OCI-LY7 (cell line): ENCODE results near the gene NFATC2IP. TPM values are rescaled to one million over a fixed set of nuclear protein-coding genes. Genes with fewer than 3 reads are reported as not detected.
A peak's percentile ranks its signal among the peaks of the same experiment; 100 is the strongest.

Source experiments
- BruUV-seq: library from RNA; stranded (reverse); fragments of 400-500 nt; replicated peaks from 2 replicates; lab custom pipeline; 2021; lab: Mats Ljungman, UMichigan
- CTCF ChIA-PET: fragments of 300-600 bp; sonication (Branson Sonifier 250); formaldehyde crosslinking; loops from one replicate; lab custom pipeline; 2022; ENCODE audit warnings: antibody characterized with exemption; ENCODE audit not compliant: unreplicated experiment; lab: Charles Lee
- POLR2A ChIA-PET: fragments of 300-600 bp; sonication (Branson Sonifier 250); formaldehyde crosslinking; loops from one replicate; lab custom pipeline; 2022; ENCODE audit warnings: antibody characterized with exemption; lab: Charles Lee
- DNase-seq: peaks from one replicate; pipeline ENCODE4 v3.0.0-alpha.2; 2015; ENCODE audit warnings: low spot score
- H2AFZ ChIP-seq: fragments of 200-600 bp; sonication (generic), shearing (Covaris generic); 2 replicates; pipeline ENCODE4 v1.6.1; 2014; ENCODE audit warnings: mild to moderate bottlenecking, antibody characterized with exemption, low read length, moderate library complexity
- H3K27ac ChIP-seq: fragments of 200-600 bp; sonication (generic); 2 replicates; pipeline ENCODE4 v1.5.1; 2014; ENCODE audit warnings: mixed run types, low read depth, mild to moderate bottlenecking, moderate library complexity, low read length, inconsistent platforms; ENCODE audit not compliant: poor library complexity, severe bottlenecking
- H3K36me3 ChIP-seq: fragments of 200-600 bp; sonication (generic); 2 replicates; pipeline ENCODE4 v1.6.1; 2014; ENCODE audit warnings: mild to moderate bottlenecking, antibody characterized with exemption, low read length, moderate library complexity, mixed read lengths; ENCODE audit not compliant: insufficient read depth
- H3K4me1 ChIP-seq: fragments of 200-600 bp; sonication (generic); 2 replicates; pipeline ENCODE4 v1.5.1; 2014; ENCODE audit warnings: mild to moderate bottlenecking, low read length; ENCODE audit not compliant: insufficient read depth, poor library complexity, severe bottlenecking
- H3K4me2 ChIP-seq: fragments of 200-600 bp; sonication (generic); 2 replicates; pipeline ENCODE4 v1.6.1; 2014; ENCODE audit warnings: mild to moderate bottlenecking, low read length
- H3K4me3 ChIP-seq: fragments of 200-600 bp; sonication (generic); 2 replicates; pipeline ENCODE4 v1.5.1; 2014; ENCODE audit warnings: mild to moderate bottlenecking, low read depth, low read length; ENCODE audit not compliant: poor library complexity, severe bottlenecking
- H3K79me2 ChIP-seq: fragments of 200-600 bp; sonication (generic); 2 replicates; pipeline ENCODE4 v1.6.1; 2016; ENCODE audit warnings: low read depth, mild to moderate bottlenecking, low read length, moderate library complexity, mixed read lengths; ENCODE audit not compliant: insufficient read depth
- H3K9me2 ChIP-seq: fragments of 200-600 bp; sonication (generic); 2 replicates; pipeline ENCODE4 v1.6.1; 2016; ENCODE audit warnings: mild to moderate bottlenecking, low read length, mixed read lengths; ENCODE audit not compliant: insufficient read depth
- H3K9me3 ChIP-seq: fragments of 200-600 bp; sonication (generic); 2 replicates; pipeline ENCODE4 v1.6.1; 2014; ENCODE audit warnings: mild to moderate bottlenecking, mixed run types, low read length, mixed read lengths
- H4K20me1 ChIP-seq: fragments of 200-600 bp; sonication (generic); 2 replicates; pipeline ENCODE4 v1.6.1; 2014; ENCODE audit warnings: mild to moderate bottlenecking, antibody characterized with exemption, low read length, moderate library complexity, mixed read lengths; ENCODE audit not compliant: insufficient read depth
- CTCF ChIP-seq: fragments of 200-600 bp; sonication (generic); conservative IDR thresholded peaks from 2 replicates; pipeline ENCODE4 v1.5.1; 2014; ENCODE audit warnings: mild to moderate bottlenecking, antibody characterized with exemption, low read length, moderate library complexity, mixed read lengths
- EZH2phosphoT487 ChIP-seq: fragments of 200-600 bp; sonication (generic); IDR thresholded peaks from 2 replicates; pipeline ENCODE4 v1.6.1; 2018; ENCODE audit warnings: low read depth, borderline replicate concordance, mild to moderate bottlenecking, mixed run types, antibody characterized with exemption, low read length, moderate library complexity, mixed read lengths
- intact Hi-C: fragments of 100-400 bp; cut with micrococcal nuclease; formaldehyde crosslinking; loops from one replicate; pipeline ENCODE4 v1.10.0; 2022; ENCODE audit not compliant: unreplicated experiment
- total RNA-seq, 2 experiments: library from RNA; depleted of rRNA in 1 of 2; stranded (reverse); fragments of >200 nt in 1 of 2; shearing (Covaris generic) in 1 of 2; gene quantifications; 2 replicates each; pipeline ENCODE4 v1.2.3, GENCODE V29; 2014 to 2022

NFATC2IP gene
- total RNA-seq, 2 experiments from 2014 or later = 73.0 to 114 TPM

DNA sequence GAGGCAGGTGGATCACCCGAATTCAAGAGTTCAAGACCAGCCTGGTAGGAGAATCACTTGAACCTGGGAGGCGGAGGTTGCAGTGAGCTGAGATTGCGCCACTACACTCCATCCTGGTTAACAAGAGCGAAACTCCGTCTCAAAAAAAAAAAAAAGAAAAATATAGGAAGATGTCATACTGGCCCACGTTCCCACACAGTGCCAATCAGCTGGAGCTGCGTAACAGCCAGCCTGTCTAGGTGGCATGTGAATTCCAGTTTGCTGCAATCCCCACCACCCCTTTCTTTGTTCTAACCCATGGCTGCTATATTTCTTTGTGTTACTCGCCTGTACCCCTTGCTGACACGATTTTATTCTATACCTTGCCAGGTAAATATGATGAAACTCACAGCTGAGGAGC lies 7.5 kb downstream of the NFATC2IP start:
- no peak for DNase-seq
- ChIA-PET POLR2A (interaction anchor here (0.6 kb wide), 1 partner anchor 14 kb away, joined by 3 read pairs; no protein-coding TSS in a partner anchor), CTCF (interaction anchor here (0.9 kb wide), 1 partner anchor 16 kb away, joined by 5 read pairs; the partner anchor contains the start of gene SPNS1)
- Histone ChIP-seq H2AFZ (no peak overlapping the region), H3K9me3 (no peaks in the 10 kb centered on the region), H3K4me3 (no peak overlapping the region), H4K20me1 (no peaks in the 10 kb centered on the region), H3K79me2 (peaks cover 3% of the 10 kb centered on the region; the same call in 1 of the 2 replicates), H3K36me3 (peaks cover 94% of the 10 kb centered on the region), H3K4me1 (no peaks in the 10 kb centered on the region), H3K27ac (no peak overlapping the region), H3K9me2 (no peaks in the 10 kb centered on the region), H3K4me2 (no peak overlapping the region)
- BruUV-seq = TSS peak; percentile 39
- TF ChIP-seq EZH2phosphoT487 = no peak
- no peak for TF ChIP-seq CTCF
- intact Hi-C loops = no loop called here

- no peak overlapping the region for H3K4me2 ChIP-seq
- no peaks in the 10 kb centered on the region for H3K4me1 ChIP-seq
- H3K79me2 ChIP-seq = no peaks in the 10 kb centered on the region
- BruUV-seq = no TSS peak
- intact Hi-C loops = no loop called here
- no peaks in the 10 kb centered on the region for H3K9me3 ChIP-seq
- no peaks in the 10 kb centered on the region for H3K9me2 ChIP-seq
- ChIA-PET POLR2A (no interaction called here), CTCF (interaction anchor here (0.9 kb wide), 1 partner anchor 16 kb away, joined by 5 read pairs; the partner anchor contains the start of gene SPNS1)
- no peak overlapping the region for H3K27ac ChIP-seq
- DNase-seq = no peak
- peaks cover 94% of the 10 kb centered on the region for H3K36me3 ChIP-seq
- TF ChIP-seq EZH2phosphoT487 (no peak), CTCF (no peak)
- H2AFZ ChIP-seq = no peak overlapping the region
- no peak overlapping the region for H3K4me3 ChIP-seq
- no peaks in the 10 kb centered on the region for H4K20me1 ChIP-seq
These were observed 8.1 kb downstream of the NFATC2IP start for GRCh38 chr16:28958836-28959235.

- H3K4me1 ChIP-seq = no peaks in the 10 kb centered on the region
- no peak overlapping the region for H3K27ac ChIP-seq
- TSS peak; percentile 59 for BruUV-seq
- H3K4me2 ChIP-seq = no peak overlapping the region
- TF ChIP-seq CTCF = no peak
- TF ChIP-seq EZH2phosphoT487 = no peak
- CTCF ChIA-PET = no interaction called here
- no peak for DNase-seq
- no peaks in the 10 kb centered on the region for H3K79me2 ChIP-seq
- peaks cover 59% of the 10 kb centered on the region for H3K36me3 ChIP-seq
- no peaks in the 10 kb centered on the region for H3K9me2 ChIP-seq
- H3K9me3 ChIP-seq = no peaks in the 10 kb centered on the region
- POLR2A ChIA-PET = no interaction called here
- no peak overlapping the region for H2AFZ ChIP-seq
- intact Hi-C loops = no loop called here
- no peak overlapping the region for H3K4me3 ChIP-seq
- no peaks in the 10 kb centered on the region; the same call in 1 of the 2 replicates for H4K20me1 ChIP-seq
These were observed 13.3 kb downstream of the NFATC2IP start for GRCh38 chr16:28964072-28964471.
